Lower leg skin (tissue), 3 donors: ENCODE data around the gene CYP8B1.

Source experiments
- CTCF ChIP-seq, 3 donors: fragments of 450-650 bp; IDR thresholded peaks; one replicate each; pipeline ENCODE4 v1.5.1; 2016; ENCODE audit warnings: antibody characterized with exemption in 3 of 3, mild to moderate bottlenecking in 3 of 3, moderate library complexity in 2 of 3
- POLR2A ChIP-seq, 2 donors: fragments of 450-650 bp; IDR thresholded peaks; one replicate each; pipeline ENCODE4 v1.6.1; 2016 to 2017; ENCODE audit warnings: antibody characterized with exemption in 2 of 2, mild to moderate bottlenecking in 1 of 2, moderate library complexity in 1 of 2

GRCh38 chr3:42829628-42830436 is 45.8 kb downstream of the CYP8B1 start:
- TF ChIP-seq CTCF (IDR thresholded peaks at IDR 0.05) = no peak
- no peak for TF ChIP-seq POLR2A (IDR thresholded peaks at IDR 0.05)
